ENCODE measurements around the gene SHKBP1. TPM values are rescaled to one million over a fixed set of nuclear protein-coding genes. Genes with fewer than 3 reads are reported as not detected.

The SHKBP1 gene
- total RNA-seq, 2 donors from 2014 or later, result 53.6 to 87.8 TPM

GRCh38 chr19:40585982-40586422 is 9.3 kb downstream of the SHKBP1 start:
- Histone ChIP-seq H3K36me3 (no peaks in the 10 kb centered on the region), H3K27ac (no peak overlapping the region)
- intact Hi-C loops (cut with DNase I), result no loop called here

DNA sequence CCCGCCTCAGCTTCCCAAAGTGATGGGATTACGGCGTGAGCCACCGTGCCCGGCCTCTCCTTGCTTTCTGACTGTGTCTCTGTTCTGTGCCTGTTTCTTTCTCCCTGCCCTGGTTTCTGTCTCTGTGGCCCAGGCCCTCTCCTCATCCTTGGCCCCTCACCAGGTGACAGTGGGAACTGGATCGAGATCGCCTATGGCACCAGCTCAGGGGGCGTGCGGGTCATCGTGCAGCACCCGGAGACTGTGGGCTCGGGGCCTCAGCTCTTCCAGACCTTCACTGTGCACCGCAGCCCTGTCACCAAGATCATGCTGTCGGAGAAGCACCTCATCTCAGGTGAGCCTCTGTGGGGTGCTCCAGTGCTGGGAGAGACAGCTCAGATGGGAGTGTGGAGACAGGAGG is 9.9 kb downstream of the SHKBP1 start:
- Histone ChIP-seq H3K27me3 (no peaks in the 10 kb centered on the region), H3K4me3 (no peak overlapping the region), H3K27ac (no peak overlapping the region), H3K9ac (ENCODE audit: low read depth in 2 of 2, low read length in 2 of 2) (no peak overlapping the region), H3K36me3 (no peaks in the 10 kb centered on the region), H3K9me3 (no peaks in the 10 kb centered on the region), H3K4me1 (no peaks in the 10 kb centered on the region)
- intact Hi-C loops (cut with DNase I), result no loop called here
- TF ChIP-seq, protein P1, sequence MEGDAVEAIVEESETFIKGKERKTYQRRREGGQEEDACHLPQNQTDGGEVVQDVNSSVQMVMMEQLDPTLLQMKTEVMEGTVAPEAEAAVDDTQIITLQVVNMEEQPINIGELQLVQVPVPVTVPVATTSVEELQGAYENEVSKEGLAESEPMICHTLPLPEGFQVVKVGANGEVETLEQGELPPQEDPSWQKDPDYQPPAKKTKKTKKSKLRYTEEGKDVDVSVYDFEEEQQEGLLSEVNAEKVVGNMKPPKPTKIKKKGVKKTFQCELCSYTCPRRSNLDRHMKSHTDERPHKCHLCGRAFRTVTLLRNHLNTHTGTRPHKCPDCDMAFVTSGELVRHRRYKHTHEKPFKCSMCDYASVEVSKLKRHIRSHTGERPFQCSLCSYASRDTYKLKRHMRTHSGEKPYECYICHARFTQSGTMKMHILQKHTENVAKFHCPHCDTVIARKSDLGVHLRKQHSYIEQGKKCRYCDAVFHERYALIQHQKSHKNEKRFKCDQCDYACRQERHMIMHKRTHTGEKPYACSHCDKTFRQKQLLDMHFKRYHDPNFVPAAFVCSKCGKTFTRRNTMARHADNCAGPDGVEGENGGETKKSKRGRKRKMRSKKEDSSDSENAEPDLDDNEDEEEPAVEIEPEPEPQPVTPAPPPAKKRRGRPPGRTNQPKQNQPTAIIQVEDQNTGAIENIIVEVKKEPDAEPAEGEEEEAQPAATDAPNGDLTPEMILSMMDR (IDR thresholded peaks at IDR 0.05), result no peak
- no peak for DNase-seq

More at GRCh38 chr19:40585982-40586422, 9.3 kb downstream of the SHKBP1 start:
- Histone ChIP-seq H3K27me3 (no peaks in the 10 kb centered on the region), H3K4me1 (no peaks in the 10 kb centered on the region), H3K9ac (ENCODE audit: low read depth in 2 of 2, low read length in 2 of 2) (no peak overlapping the region), H3K4me3 (no peak overlapping the region), H3K9me3 (no peaks in the 10 kb centered on the region)
- no peak for DNase-seq
- TF ChIP-seq, protein P1 (IDR thresholded peaks at IDR 0.05), result no peak

GRCh38 chr19:40588110-40588854 is 11.6 kb downstream of the SHKBP1 start:
- no peak for DNase-seq
- TF ChIP-seq, protein P1 (IDR thresholded peaks at IDR 0.05), result no peak
- Histone ChIP-seq H3K27me3 (no peaks in the 10 kb centered on the region), H3K36me3 (no peaks in the 10 kb centered on the region), H3K9me3 (no peaks in the 10 kb centered on the region), H3K4me3 (no peak overlapping the region), H3K4me1 (no peaks in the 10 kb centered on the region), H3K27ac (no peak overlapping the region), H3K9ac (ENCODE audit: low read depth in 2 of 2, low read length in 2 of 2) (no peak overlapping the region)
- intact Hi-C loops (cut with DNase I), result no loop called here

DNA sequence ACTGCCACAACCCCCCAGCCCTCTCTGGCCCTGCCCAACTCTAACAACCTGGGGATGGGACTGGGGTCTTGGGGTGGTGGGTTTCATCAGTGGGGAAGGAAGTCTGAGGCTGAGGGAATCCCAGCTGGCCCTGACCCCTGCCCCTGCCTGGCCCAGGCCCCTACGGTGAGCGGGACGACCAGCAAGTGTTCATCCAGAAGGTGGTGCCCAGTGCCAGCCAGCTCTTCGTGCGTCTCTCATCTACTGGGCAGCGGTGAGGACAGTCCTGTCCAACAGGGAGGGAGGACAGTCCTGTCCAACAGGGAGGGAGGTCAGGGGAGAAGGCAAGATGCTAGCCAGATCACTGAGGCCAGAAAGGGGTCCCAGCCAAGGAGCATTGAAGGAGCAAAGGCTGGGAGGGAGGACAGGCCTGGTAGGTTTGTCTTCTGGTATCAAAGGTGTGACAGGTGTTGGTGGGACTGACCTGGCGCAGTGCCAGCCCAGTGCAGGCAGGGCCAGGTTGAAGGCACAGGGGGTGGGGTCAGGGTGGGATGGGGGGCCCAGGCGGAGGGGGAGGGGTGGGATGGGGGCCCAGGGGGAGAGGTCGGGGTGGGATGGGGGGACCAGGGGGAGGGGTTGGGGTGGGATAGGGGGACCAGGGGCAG is 12.4 kb downstream of the SHKBP1 start:
- no peaks in the 10 kb centered on the region for H3K9me3 ChIP-seq
- H3K4me3 ChIP-seq, result no peak overlapping the region
- no peaks in the 10 kb centered on the region for H3K4me1 ChIP-seq
- no peak for DNase-seq
- H3K27me3 ChIP-seq, result no peaks in the 10 kb centered on the region
- no peaks in the 10 kb centered on the region for H3K36me3 ChIP-seq
- H3K9ac ChIP-seq (ENCODE audit: low read depth in 2 of 2, low read length in 2 of 2), result no peak overlapping the region
- TF ChIP-seq, protein P1 (IDR thresholded peaks at IDR 0.05), result no peak
- H3K27ac ChIP-seq, result no peak overlapping the region
- intact Hi-C loops (cut with DNase I), result no loop called here

DNA sequence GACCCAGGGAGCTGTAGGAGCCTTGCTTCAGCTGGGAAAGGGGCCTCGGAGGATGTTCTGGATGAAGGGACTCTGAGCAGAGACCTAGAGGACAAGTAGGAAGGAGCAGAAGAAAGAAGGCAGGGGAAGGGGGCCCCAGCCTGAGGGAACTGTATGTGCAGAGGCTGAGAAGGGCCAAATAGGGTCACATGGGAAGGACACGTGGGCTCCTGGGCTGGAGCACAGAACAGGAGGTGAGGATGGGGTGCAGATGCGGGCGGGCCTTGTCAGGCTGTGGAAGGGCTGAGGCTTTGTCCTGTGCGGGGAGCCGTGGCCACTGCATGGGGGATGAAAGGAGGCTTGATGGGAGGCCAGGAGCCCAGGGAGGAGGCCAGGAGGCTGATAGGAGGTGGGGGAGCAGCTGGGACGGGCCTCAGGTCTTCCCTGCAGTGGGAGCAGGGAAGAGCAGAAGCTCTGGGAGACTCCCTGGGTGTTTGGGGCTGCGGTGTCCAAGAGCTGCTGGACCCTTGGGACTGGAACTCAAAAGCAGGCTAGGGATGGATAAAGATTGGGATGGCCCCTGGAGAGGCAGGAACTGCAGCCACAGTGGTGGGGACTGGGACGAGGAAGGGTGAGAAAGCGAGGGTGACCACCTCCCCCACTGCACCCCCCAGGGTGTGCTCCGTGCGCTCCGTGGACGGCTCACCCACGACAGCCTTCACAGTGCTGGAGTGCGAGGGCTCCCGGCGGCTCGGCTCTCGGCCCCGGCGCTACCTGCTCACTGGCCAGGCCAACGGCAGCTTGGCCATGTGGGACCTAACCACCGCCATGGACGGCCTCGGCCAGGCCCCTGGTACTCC is 13.1 kb downstream of the SHKBP1 start:
- intact Hi-C loops (cut with DNase I), result no loop called here

More for the DNA sequence above, 13.1 kb downstream of the SHKBP1 start:
- no peak for DNase-seq
- TF ChIP-seq, protein P1 (IDR thresholded peaks at IDR 0.05), result no peak
- no peaks in the 10 kb centered on the region for H3K4me1 ChIP-seq
- no peaks in the 10 kb centered on the region for H3K36me3 ChIP-seq
- no peaks in the 10 kb centered on the region for H3K27me3 ChIP-seq
- H3K27ac ChIP-seq, result no peak overlapping the region
- no peaks in the 10 kb centered on the region for H3K9me3 ChIP-seq
- no peak overlapping the region for H3K9ac ChIP-seq (ENCODE audit: low read depth in 2 of 2, low read length in 2 of 2)
- no peak overlapping the region for H3K4me3 ChIP-seq

Measured in colonic mucosa (tissue), 4 donors.